ENCODE results near the gene SCPEP1. TPM values are rescaled to one million over a fixed set of nuclear protein-coding genes. Genes with fewer than 3 reads are reported as not detected.

Gene SCPEP1
- total RNA-seq, 1 donor from 2014 or later = 48.3 TPM

GRCh38 chr17:57011491-57012015 lies 33.6 kb downstream of the SCPEP1 start:
- Mint-ChIP-seq H3K9me3 (ENCODE audit: low read depth) (no peaks in the 10 kb centered on the region), H3K27ac (no peak overlapping the region), H3K27me3 (no peaks in the 10 kb centered on the region), H3K4me1 (ENCODE audit: low read depth) (peaks cover 3% of the 10 kb centered on the region), H3K36me3 (ENCODE audit: insufficient read depth) (no peaks in the 10 kb centered on the region), H3K4me3 (ENCODE audit: low read depth) (no peak overlapping the region)
- TF ChIP-seq CTCF (IDR thresholded peaks at IDR 0.05; ENCODE audit: unreplicated experiment) = no peak
- DNase-seq (ENCODE audit: low spot score, unreplicated experiment) = no peak

GRCh38 chr17:57016071-57016763 lies 38.3 kb downstream of the SCPEP1 start:
- no peak for TF ChIP-seq CTCF (IDR thresholded peaks at IDR 0.05; ENCODE audit: unreplicated experiment)
- Mint-ChIP-seq H3K4me1 (ENCODE audit: low read depth) (peaks cover 21% of the 10 kb centered on the region), H3K4me3 (ENCODE audit: low read depth) (no peak overlapping the region), H3K36me3 (ENCODE audit: insufficient read depth) (no peaks in the 10 kb centered on the region), H3K27me3 (no peaks in the 10 kb centered on the region), H3K27ac (no peak overlapping the region), H3K9me3 (ENCODE audit: low read depth) (no peaks in the 10 kb centered on the region)
- no peak for DNase-seq (ENCODE audit: low spot score, unreplicated experiment)

GRCh38 chr17:57016764-57017116 lies 38.8 kb downstream of the SCPEP1 start:
- H3K4me1 Mint-ChIP-seq (ENCODE audit: low read depth) = peaks cover 21% of the 10 kb centered on the region
- DNase-seq (ENCODE audit: low spot score, unreplicated experiment) = no peak
- H3K27me3 Mint-ChIP-seq = no peaks in the 10 kb centered on the region
- TF ChIP-seq CTCF (IDR thresholded peaks at IDR 0.05; ENCODE audit: unreplicated experiment) = no peak
- no peaks in the 10 kb centered on the region for H3K36me3 Mint-ChIP-seq (ENCODE audit: insufficient read depth)
- no peaks in the 10 kb centered on the region for H3K9me3 Mint-ChIP-seq (ENCODE audit: low read depth)
- H3K27ac Mint-ChIP-seq = no peak overlapping the region
- no peak overlapping the region for H3K4me3 Mint-ChIP-seq (ENCODE audit: low read depth)

GRCh38 chr17:57017625-57018024 lies 39.7 kb downstream of the SCPEP1 start:
- DNase-seq (ENCODE audit: low spot score, unreplicated experiment) = no peak
- H3K4me3 Mint-ChIP-seq (ENCODE audit: low read depth) = no peak overlapping the region
- no peak for TF ChIP-seq CTCF (IDR thresholded peaks at IDR 0.05; ENCODE audit: unreplicated experiment)
- H3K4me1 Mint-ChIP-seq (ENCODE audit: low read depth) = peaks cover 21% of the 10 kb centered on the region
- H3K27ac Mint-ChIP-seq = no peak overlapping the region
- H3K36me3 Mint-ChIP-seq (ENCODE audit: insufficient read depth) = no peaks in the 10 kb centered on the region
- H3K27me3 Mint-ChIP-seq = no peaks in the 10 kb centered on the region
- no peaks in the 10 kb centered on the region for H3K9me3 Mint-ChIP-seq (ENCODE audit: low read depth)

GRCh38 chr17:57020208-57020607 lies 42.3 kb downstream of the SCPEP1 start:
- H3K27ac Mint-ChIP-seq = no peak overlapping the region
- H3K36me3 Mint-ChIP-seq (ENCODE audit: insufficient read depth) = peaks cover 1% of the 10 kb centered on the region
- H3K27me3 Mint-ChIP-seq = no peaks in the 10 kb centered on the region
- TF ChIP-seq CTCF (IDR thresholded peaks at IDR 0.05; ENCODE audit: unreplicated experiment) = no peak
- peaks cover 21% of the 10 kb centered on the region for H3K4me1 Mint-ChIP-seq (ENCODE audit: low read depth)
- no peak overlapping the region for H3K4me3 Mint-ChIP-seq (ENCODE audit: low read depth)
- DNase-seq (ENCODE audit: low spot score, unreplicated experiment) = no peak
- H3K9me3 Mint-ChIP-seq (ENCODE audit: low read depth) = peaks cover 6% of the 10 kb centered on the region

Data from progenitor cell of endocrine pancreas (in vitro differentiated cells).